H1 (cell line): ENCODE data around the gene CNOT2. TPM values are rescaled to one million over a fixed set of nuclear protein-coding genes. Genes with fewer than 3 reads are reported as not detected.

Source experiments
- CHD1 ChIP-seq: IDR thresholded peaks from 2 replicates; pipeline ENCODE4 v1.6.1; 2012; ENCODE audit warnings: low read depth, low read length, improper control_type of control experiment
- CHD7 ChIP-seq: fragments of 300-600 bp; sonication (generic); IDR thresholded peaks from 2 replicates; pipeline ENCODE4 v1.7.1; 2012; ENCODE audit warnings: low read length, moderate library complexity, mild to moderate bottlenecking, inconsistent platforms; ENCODE audit not compliant: insufficient replicate concordance
- E2F6 ChIP-seq: IDR thresholded peaks from 2 replicates; pipeline ENCODE4 v1.6.1; 2012; ENCODE audit warnings: inconsistent platforms
- KDM5A ChIP-seq: fragments of 200-600 bp; IDR thresholded peaks from 2 replicates; pipeline ENCODE4 v1.7.1; 2012; ENCODE audit warnings: mild to moderate bottlenecking, low read length, inconsistent platforms, mixed read lengths
- POU5F1 ChIP-seq: IDR thresholded peaks from 2 replicates; pipeline ENCODE4 v1.6.1; 2011; ENCODE audit warnings: low read depth, mild to moderate bottlenecking, low read length, moderate library complexity
- RAD21 ChIP-seq, 2 experiments: IDR thresholded peaks in 1 of 2; conservative IDR thresholded peaks in 1 of 2; 2 replicates each; pipeline ENCODE4 v1.6.1; 2011; ENCODE audit warnings: low read depth in 2 of 2, low read length in 2 of 2, improper control_type of control experiment in 1 of 2, inconsistent platforms in 1 of 2, mild to moderate bottlenecking in 1 of 2, moderate library complexity in 1 of 2
- USF2 ChIP-seq: IDR thresholded peaks from 2 replicates; pipeline ENCODE4 v1.6.1; 2011; ENCODE audit warnings: low read length, improper control_type of control experiment
- polyA plus RNA-seq, 7 experiments: library from polyadenylated mRNA; depleted of rRNA in 3 of 7; stranded (reverse) in 5 of 7; unstranded in 2 of 7; fragments of >200 nt in 5 of 7; fragments of 200-250 nt in 2 of 7; gene quantifications; 1 replicate in 5 of 7; 2 replicates in 1 of 7; 4 replicates in 1 of 7; pipeline versions ENCODE4 v1.2.1 to v1.2.3, GENCODE V29; 2011 to 2013; ENCODE audit warnings: missing spikeins in 2 of 7, mixed read lengths in 2 of 7
- total RNA-seq: library from RNA; stranded (reverse); fragmentation: NEBNext Ultra II Directional; extraction: Animal tissue kit (Norgen Biotek cat#: 25700); gene quantifications from 2 replicates; pipeline ENCODE4 v1.2.1, GENCODE V29; 2021

CNOT2 gene
- total and polyA plus RNA-seq, 2 of the 8 experiments (the other 6 are each of a cell fraction or from before 2014, with no cell fraction given), result 61.2 to 64.8 TPM

- TF ChIP-seq CHD7 (no peak), E2F6 (no peak), CHD1 (no peak), RAD21 (IDR thresholded peaks at IDR 0.05 in 1 of 2, conservative IDR thresholded peaks at IDR 0.05 in 1 of 2; ENCODE audit: low read depth in 2 of 2, low read length in 2 of 2) (no peak), POU5F1 (no peak), USF2 (no peak), KDM5A (no peak)
These were observed 110.8 kb downstream of the CNOT2 start (continued) for GRCh38 chr12:70353780-70354660.
